Fibroblast of the aortic adventitia (primary cell): ENCODE results near the gene SLC9A9. TPM values are rescaled to one million over a fixed set of nuclear protein-coding genes. Genes with fewer than 3 reads are reported as not detected.

Source experiments
- DNase-seq: peaks from one replicate; pipeline ENCODE4 v3.0.0-alpha.2; 2010; ENCODE audit warnings: low read depth
- H3K4me3 ChIP-seq: 2 replicates; pipeline ENCODE4 v1.5.1; 2011; ENCODE audit warnings: low read depth, mild to moderate bottlenecking, control low read depth, low read length, moderate library complexity
- CTCF ChIP-seq: IDR thresholded peaks from 2 replicates; pipeline ENCODE4 v1.5.1; 2011; ENCODE audit warnings: mild to moderate bottlenecking, low read length, control low read depth, inconsistent platforms; ENCODE audit not compliant: insufficient read depth
- total RNA-seq: library from RNA; depleted of rRNA; stranded (reverse); fragments of >200 nt; gene quantifications from 2 replicates; pipeline ENCODE4 v1.2.3, GENCODE V29; 2012; ENCODE audit warnings: low replicate concordance

Gene SLC9A9
- total RNA-seq, 1 donor = 23.8 TPM

GRCh38 chr3:143384076-143384475 is 464.2 kb downstream of the SLC9A9 start:
- TF ChIP-seq CTCF = no peak
- DNase-seq = no peak
- no peak overlapping the region for H3K4me3 ChIP-seq

- no peak for TF ChIP-seq CTCF
- DNase-seq = no peak
- no peak overlapping the region for H3K4me3 ChIP-seq
These were observed 464.8 kb downstream of the SLC9A9 start for GRCh38 chr3:143383421-143383820.

GRCh38 chr3:143382816-143383215 is 465.5 kb downstream of the SLC9A9 start:
- no peak overlapping the region for H3K4me3 ChIP-seq
- TF ChIP-seq CTCF = no peak
- no peak for DNase-seq

DNA sequence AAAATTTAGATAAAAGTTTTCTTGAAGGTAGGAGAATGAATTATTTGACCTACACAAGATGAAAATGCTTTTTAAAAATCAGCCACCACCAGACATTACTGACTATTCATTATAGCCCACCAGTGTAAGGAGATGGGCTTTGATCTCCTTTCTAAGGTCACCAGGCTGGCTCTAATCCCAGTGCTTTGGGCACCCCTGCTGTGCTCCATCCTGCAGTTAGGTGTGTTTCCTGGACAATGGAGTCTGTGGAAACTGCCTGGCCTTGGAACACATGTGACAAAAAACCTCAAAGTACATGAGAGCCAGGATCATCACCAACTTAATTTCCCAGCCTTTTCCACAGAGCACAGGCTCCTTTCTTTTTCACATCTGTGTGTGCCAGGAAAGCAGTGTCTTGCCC is 467.8 kb downstream of the SLC9A9 start:
- DNase-seq = no peak

DNA sequence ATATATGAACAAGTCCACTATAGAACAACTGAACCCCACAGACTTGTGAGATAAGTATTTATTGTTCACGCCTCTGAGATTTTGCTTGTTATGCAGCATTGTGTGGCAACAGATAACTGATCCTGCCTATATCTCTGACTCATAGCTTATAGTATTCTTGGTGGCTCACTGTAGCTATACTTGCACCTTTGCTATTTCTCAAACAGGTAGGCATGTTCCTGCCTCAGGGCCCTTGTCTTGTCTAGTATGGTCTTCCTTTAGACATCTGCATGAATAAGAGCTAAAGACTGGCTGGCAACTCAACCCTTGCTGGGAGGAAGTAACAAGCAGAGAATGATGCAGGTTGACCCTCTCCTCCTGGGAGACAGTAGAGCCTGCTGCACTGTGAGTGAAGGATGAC is 472.6 kb downstream of the SLC9A9 start:
- DNase-seq = no peak
- no peak overlapping the region for H3K4me3 ChIP-seq
- TF ChIP-seq CTCF = no peak

More for the DNA sequence above, 467.8 kb downstream of the SLC9A9 start:
- TF ChIP-seq CTCF = no peak
- H3K4me3 ChIP-seq = no peak overlapping the region

DNA sequence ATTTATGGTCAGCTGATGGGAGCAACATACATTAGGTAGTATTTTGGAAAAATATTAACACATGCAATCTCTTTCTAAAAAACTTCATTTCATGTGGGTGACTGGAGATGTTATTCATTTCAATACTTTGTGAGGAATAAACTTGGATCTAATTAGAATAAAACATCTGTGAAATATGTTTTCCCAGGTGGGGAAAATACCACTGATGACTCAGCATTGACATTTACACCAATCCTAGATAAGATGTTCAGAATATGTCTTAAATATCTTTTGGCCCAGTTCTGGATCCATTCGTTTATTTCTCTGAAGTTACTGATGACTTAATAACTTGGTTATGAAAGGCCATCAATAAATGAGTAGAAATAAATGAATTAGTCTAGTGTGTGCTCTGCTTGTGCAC is 481.1 kb downstream of the SLC9A9 start:
- no peak overlapping the region for H3K4me3 ChIP-seq
- peak; percentile 20 for DNase-seq
- TF ChIP-seq CTCF = no peak

GRCh38 chr3:143366672-143367071 is 481.6 kb downstream of the SLC9A9 start:
- no peak overlapping the region for H3K4me3 ChIP-seq
- no peak for DNase-seq
- no peak for TF ChIP-seq CTCF
